WTC11 (cell line): ENCODE measurements around the gene APMAP. TPM values are rescaled to one million over a fixed set of nuclear protein-coding genes. Genes with fewer than 3 reads are reported as not detected.

ENCODE experiments used
- ATAC-seq: fragments of 200-7000 bp; cut with Tn5 transposase; 2 replicates; pipeline ENCODE4 v1.10.0; 2021; ENCODE audit warnings: mild to moderate bottlenecking, moderate library complexity
- CTCF ChIA-PET: fragments of 300-600 bp; sonication (Branson Sonifier 250); formaldehyde crosslinking; loops from one replicate; lab custom pipeline; 2021; ENCODE audit warnings: antibody characterized with exemption; lab: Charles Lee
- POLR2A ChIA-PET: fragments of 350-600 bp; sonication (Branson Sonifier 250); formaldehyde crosslinking; loops from one replicate; lab custom pipeline; 2021; ENCODE audit warnings: antibody characterized with exemption; lab: Charles Lee
- DNase-seq: peaks from one replicate; pipeline ENCODE4 v3.0.0; 2021; ENCODE audit warnings: low spot score
- H3K27ac Mint-ChIP-seq: 2 replicates; pipeline ENCODE4 v1.8.0; 2021; ENCODE audit warnings: mixed read lengths
- H3K27me3 Mint-ChIP-seq: 2 replicates; pipeline ENCODE4 v1.8.0; 2021; ENCODE audit warnings: low read depth, mild to moderate bottlenecking, moderate library complexity, mixed read lengths
- H3K36me3 Mint-ChIP-seq: 2 replicates; pipeline ENCODE4 v1.8.0; 2021; ENCODE audit warnings: mixed read lengths
- H3K4me1 Mint-ChIP-seq: 2 replicates; pipeline ENCODE4 v1.8.0; 2022; ENCODE audit warnings: mixed read lengths
- H3K4me3 Mint-ChIP-seq: 2 replicates; pipeline ENCODE4 v1.8.0; 2021; ENCODE audit warnings: mild to moderate bottlenecking, moderate library complexity, mixed read lengths
- H3K9me3 Mint-ChIP-seq: 2 replicates; pipeline ENCODE4 v1.8.0; 2021; ENCODE audit warnings: mixed read lengths
- AR ChIP-seq: fragments of 250-450 bp; sonication (Bioruptor Pico); IDR thresholded peaks from 2 replicates; pipeline ENCODE4 v1.9.0; 2021; ENCODE audit warnings: mild to moderate bottlenecking
- E2F1 ChIP-seq: sonication (generic); formaldehyde crosslinking; IDR thresholded peaks from 2 replicates; pipeline ENCODE4 v1.8.0; 2022; ENCODE audit warnings: mild to moderate bottlenecking, missing genetic modification reagents
- ELF4 ChIP-seq: sonication (generic); formaldehyde crosslinking; IDR thresholded peaks from 2 replicates; pipeline ENCODE4 v1.8.1; 2022; ENCODE audit warnings: low read depth, mild to moderate bottlenecking, moderate library complexity, missing genetic modification reagents
- FOXJ3 ChIP-seq: sonication (generic); formaldehyde crosslinking; IDR thresholded peaks from 2 replicates; pipeline ENCODE4 v1.9.0; 2021; ENCODE audit warnings: missing genetic modification reagents, mild to moderate bottlenecking, borderline replicate concordance
- FOXP1 ChIP-seq: sonication (generic); formaldehyde crosslinking; IDR thresholded peaks from 2 replicates; pipeline ENCODE4 v1.8.0; 2022; ENCODE audit warnings: missing genetic modification reagents, mild to moderate bottlenecking, moderate library complexity, borderline replicate concordance
- JUN ChIP-seq: sonication (generic); formaldehyde crosslinking; IDR thresholded peaks from 2 replicates; pipeline ENCODE4 v1.8.0; 2023; ENCODE audit warnings: mild to moderate bottlenecking, missing genetic modification reagents
- MXD4 ChIP-seq: fragments of 250-450 bp; sonication (Bioruptor Pico); IDR thresholded peaks from 2 replicates; pipeline ENCODE4 v1.8.0; 2021; ENCODE audit warnings: mild to moderate bottlenecking, moderate library complexity, borderline replicate concordance
- NFATC4 ChIP-seq: fragments of 250-450 bp; sonication (Bioruptor Pico); IDR thresholded peaks from 2 replicates; pipeline ENCODE4 v1.9.0; 2021; ENCODE audit warnings: mild to moderate bottlenecking
- PRRX2 ChIP-seq: fragments of 250-450 bp; sonication (Bioruptor Pico); IDR thresholded peaks from 2 replicates; pipeline ENCODE4 v1.8.0; 2021; ENCODE audit warnings: mild to moderate bottlenecking
- TEAD4 ChIP-seq: sonication (generic); formaldehyde crosslinking; IDR thresholded peaks from 2 replicates; pipeline ENCODE4 v1.8.0; 2022; ENCODE audit warnings: mild to moderate bottlenecking, missing genetic modification reagents
- ZNF219 ChIP-seq: sonication (generic); formaldehyde crosslinking; IDR thresholded peaks from 2 replicates; pipeline ENCODE4 v1.8.0; 2023; ENCODE audit warnings: missing genetic modification reagents, mild to moderate bottlenecking, borderline replicate concordance
- ZNF317 ChIP-seq: sonication (generic); formaldehyde crosslinking; IDR thresholded peaks from 2 replicates; pipeline ENCODE4 v1.8.1; 2023; ENCODE audit warnings: low read depth, mild to moderate bottlenecking, moderate library complexity, missing genetic modification reagents, borderline replicate concordance
- ZNF396 ChIP-seq: fragments of 250-450 bp; sonication (Bioruptor Pico); IDR thresholded peaks from 2 replicates; pipeline ENCODE4 v1.8.0; 2021; ENCODE audit warnings: mild to moderate bottlenecking, moderate library complexity, borderline replicate concordance
- ZNF532 ChIP-seq: fragments of 250-450 bp; sonication (Bioruptor Pico); IDR thresholded peaks from 2 replicates; pipeline ENCODE4 v1.9.0; 2021; ENCODE audit warnings: mild to moderate bottlenecking, borderline replicate concordance
- total RNA-seq: library from RNA; stranded (reverse); gene quantifications from 3 replicates; pipeline ENCODE4 v1.2.3, GENCODE V29; 2021
- TF ChIP-seq, protein P1 (sequence below): sonication (generic); formaldehyde crosslinking; IDR thresholded peaks from 2 replicates; pipeline ENCODE4 v1.8.1; 2022; ENCODE audit warnings: low read depth, mild to moderate bottlenecking, moderate library complexity, missing genetic modification reagents, borderline replicate concordance
- TF ChIP-seq, protein P2 (sequence below): sonication (generic); formaldehyde crosslinking; IDR thresholded peaks from 2 replicates; pipeline ENCODE4 v1.8.1; 2022; ENCODE audit warnings: mild to moderate bottlenecking, missing genetic modification reagents, moderate library complexity, borderline replicate concordance

APMAP gene
- total RNA-seq, 1 experiment from 2014 or later = 55.3 TPM

DNA sequence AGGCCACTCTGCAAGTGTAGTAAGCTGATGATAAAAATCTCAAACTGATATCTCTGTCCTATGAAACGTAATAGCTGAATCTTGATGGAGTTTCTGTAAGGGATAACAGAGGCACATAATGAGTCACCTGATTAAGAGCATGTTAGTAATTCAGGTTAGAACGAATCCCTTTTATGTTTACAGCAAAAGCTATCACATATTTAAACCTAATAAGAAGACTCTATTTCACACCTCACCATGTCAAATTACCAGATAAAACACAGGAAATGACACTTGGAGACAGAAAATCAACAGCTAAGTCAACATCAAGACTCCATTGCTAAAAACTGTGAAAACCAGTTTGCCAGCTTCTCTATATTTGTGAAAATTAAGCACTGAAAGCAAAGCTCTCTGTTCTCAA lies 31.7 kb downstream of the APMAP start (continued):
- TF ChIP-seq, protein P1, sequence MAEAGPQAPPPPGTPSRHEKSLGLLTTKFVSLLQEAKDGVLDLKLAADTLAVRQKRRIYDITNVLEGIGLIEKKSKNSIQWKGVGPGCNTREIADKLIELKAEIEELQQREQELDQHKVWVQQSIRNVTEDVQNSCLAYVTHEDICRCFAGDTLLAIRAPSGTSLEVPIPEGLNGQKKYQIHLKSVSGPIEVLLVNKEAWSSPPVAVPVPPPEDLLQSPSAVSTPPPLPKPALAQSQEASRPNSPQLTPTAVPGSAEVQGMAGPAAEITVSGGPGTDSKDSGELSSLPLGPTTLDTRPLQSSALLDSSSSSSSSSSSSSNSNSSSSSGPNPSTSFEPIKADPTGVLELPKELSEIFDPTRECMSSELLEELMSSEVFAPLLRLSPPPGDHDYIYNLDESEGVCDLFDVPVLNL = no peak
- no peak for TF ChIP-seq TEAD4 (CRISPR knock-in tag)
- TF ChIP-seq NFATC4 = no peak
- no peak for TF ChIP-seq MXD4 (CRISPR knock-in tag)
- TF ChIP-seq ZNF396 (CRISPR knock-in tag) = no peak
- TF ChIP-seq FOXP1 = no peak
- no peak for TF ChIP-seq FOXJ3 (CRISPR knock-in tag)
- TF ChIP-seq ELF4 (CRISPR knock-in tag) = no peak
- no peak for TF ChIP-seq ZNF532 (CRISPR knock-in tag)
- no peak for TF ChIP-seq JUN (CRISPR knock-in tag)
- TF ChIP-seq ZNF317 (CRISPR knock-in tag) = no peak

DNA sequence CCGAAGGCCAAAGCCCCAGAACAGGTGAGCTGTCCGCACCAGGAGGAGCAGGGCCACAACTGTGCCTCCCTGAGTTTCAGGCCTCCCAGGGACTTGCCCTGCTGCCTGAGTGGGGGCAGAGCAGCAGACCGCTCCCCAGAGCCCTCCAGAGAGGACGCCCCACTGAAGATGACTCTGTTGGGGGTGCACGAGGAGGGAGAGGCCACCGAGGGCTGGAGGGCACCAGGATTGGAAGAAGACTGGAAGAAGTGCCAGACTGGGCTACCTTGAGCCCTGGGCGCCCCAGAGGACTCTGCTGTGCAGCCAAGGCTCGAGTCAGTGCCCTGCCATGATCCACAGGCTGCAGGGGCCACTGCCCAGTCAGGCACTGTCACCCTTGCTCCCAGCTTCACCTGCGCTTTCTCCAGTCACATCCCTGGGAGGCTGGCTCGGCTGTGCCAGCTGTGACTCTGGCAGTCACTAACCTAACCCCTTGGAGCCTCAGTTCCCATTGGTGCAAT lies 32.2 kb downstream of the APMAP start:
- no peak for DNase-seq
- POLR2A ChIA-PET = no interaction called here
- H3K27ac Mint-ChIP-seq = no peak overlapping the region

More for the DNA sequence above, 32.2 kb downstream of the APMAP start:
- Mint-ChIP-seq H3K4me3 (no peak overlapping the region), H3K9me3 (no peaks in the 10 kb centered on the region), H3K36me3 (peaks cover 21% of the 10 kb centered on the region), H3K27me3 (no peaks in the 10 kb centered on the region), H3K4me1 (no peaks in the 10 kb centered on the region)
- no peak for ATAC-seq
- no peak for TF ChIP-seq AR
- no peak for TF ChIP-seq E2F1 (CRISPR knock-in tag)
- TF ChIP-seq, protein P2, sequence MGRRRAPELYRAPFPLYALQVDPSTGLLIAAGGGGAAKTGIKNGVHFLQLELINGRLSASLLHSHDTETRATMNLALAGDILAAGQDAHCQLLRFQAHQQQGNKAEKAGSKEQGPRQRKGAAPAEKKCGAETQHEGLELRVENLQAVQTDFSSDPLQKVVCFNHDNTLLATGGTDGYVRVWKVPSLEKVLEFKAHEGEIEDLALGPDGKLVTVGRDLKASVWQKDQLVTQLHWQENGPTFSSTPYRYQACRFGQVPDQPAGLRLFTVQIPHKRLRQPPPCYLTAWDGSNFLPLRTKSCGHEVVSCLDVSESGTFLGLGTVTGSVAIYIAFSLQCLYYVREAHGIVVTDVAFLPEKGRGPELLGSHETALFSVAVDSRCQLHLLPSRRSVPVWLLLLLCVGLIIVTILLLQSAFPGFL (CRISPR knock-in tag) = no peak
- TF ChIP-seq ZNF219 (CRISPR knock-in tag) = no peak
- TF ChIP-seq PRRX2 (CRISPR knock-in tag) = no peak
- CTCF ChIA-PET = no interaction called here
